Hematopoietic multipotent progenitor cell treated with erythropoietin and hydrocortisone succinate and interleukin-3 and kit ligand, for 4 days (in vitro differentiated cells): ENCODE measurements around the gene ZNF22.

ENCODE experiments used
- DNase-seq: peaks from one replicate; pipeline ENCODE4 v3.0.0-alpha.2; 2015

Gene ZNF22

DNA sequence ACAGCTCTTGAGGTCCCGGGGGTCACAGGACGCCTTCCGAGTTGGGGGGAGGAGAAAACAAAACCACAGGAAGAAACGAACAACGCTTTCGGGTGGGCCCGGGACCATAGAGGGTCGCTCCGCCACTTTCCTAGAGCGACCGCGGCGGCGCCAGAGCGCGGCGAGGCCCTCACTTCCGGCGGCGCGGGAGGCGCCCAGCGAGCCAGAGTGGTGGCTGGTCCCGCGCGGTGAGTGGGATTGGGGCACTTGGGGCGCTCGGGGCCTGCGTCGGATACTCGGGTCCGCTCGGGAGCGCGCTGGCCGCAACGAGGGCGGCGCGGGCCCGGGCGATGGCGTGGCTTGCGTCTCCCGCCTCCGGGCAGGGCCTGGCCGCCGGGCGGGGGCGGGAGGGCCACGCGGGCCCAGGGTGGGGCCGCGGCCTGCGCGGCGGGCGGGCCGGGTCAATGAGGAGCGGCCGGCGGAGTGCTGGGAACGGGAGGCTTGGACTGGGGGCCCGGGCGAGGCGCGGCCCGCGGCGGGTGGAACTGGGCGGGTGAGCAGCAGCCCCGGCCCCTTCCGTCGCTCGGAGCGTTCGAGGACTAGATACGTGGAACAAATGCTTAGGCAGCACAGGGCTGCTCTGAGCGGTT is at the start of gene ZNF22:
Gene ZNF22, plus strand, starts transcription at position 172 of the 629 bp plus-strand sequence. CDS start 2,446 bp downstream, outside the sequence.
- DNase-seq: peak; percentile 92

DNA sequence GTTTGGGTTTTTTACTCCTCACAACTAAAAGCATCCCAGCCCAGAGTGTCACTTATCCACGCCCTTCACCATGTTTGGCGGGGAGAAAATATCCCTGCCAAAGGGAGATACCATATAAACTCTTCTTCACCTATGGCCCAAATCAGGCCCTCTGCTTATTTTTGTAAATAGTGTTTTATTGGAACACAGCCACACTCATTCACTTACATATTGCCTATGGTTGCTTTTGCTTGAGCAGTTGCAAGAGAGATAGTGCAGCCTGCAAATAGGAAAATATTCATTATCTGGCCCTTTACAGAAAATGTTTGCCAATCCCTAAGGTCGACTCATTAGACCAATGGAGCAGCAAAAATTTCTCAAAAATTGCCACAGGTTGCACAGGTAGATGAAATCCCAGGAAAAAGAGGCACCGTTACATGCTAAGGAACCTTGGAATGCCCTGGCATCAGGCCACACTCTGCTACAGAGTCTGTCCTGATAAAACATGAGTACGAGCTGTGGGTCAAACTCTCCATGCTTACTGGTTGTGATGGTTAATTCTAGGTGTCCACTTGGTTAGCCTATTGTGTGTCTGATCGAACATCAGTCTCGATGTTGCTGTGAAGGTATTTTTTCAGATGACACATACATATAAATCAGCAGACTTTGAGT is 49.0 kb upstream of the ZNF22 start:
- no peak for DNase-seq

DNA sequence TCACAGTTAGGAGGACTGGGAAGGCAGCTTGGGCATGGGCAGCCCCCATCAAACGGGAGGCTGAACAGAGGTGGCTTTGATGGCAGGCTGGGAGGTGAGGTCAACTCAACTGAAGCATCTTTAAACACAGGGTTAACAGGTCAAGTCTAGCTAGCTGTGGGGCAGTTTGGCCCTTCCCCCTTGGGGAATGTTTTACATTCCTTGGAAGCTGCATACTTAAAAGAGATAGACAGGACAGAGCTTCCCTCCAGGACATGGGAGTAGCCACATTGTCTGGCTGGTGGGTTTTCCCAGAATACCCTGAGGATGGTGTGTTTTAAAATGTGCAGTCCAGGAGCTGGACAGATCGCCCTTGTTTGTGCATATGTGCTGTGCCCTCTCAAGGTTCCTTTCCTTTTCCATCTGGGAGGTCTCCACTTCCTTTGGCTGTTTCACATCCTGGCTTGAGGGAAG is 47.9 kb upstream of the ZNF22 start:
- no peak for DNase-seq

DNA sequence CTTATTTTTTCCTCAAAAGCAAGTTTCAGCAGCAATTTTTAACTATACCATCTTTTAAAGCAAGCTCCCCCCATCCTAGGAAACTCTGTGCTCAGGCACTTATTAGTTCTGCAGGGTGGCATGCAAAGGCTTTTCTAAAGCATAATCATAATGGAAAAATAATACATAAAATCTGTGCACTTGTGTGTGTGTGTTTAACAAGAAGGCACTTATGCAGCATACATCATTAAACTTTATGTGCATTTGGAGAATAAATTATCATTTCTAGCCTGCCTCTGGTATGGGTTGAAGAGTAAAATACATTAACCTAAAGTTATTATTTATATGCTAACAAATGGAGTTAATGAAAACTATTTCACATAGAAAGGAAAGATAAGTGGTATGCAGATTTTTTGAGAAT is 46.7 kb upstream of the ZNF22 start:
- DNase-seq: no peak

DNA sequence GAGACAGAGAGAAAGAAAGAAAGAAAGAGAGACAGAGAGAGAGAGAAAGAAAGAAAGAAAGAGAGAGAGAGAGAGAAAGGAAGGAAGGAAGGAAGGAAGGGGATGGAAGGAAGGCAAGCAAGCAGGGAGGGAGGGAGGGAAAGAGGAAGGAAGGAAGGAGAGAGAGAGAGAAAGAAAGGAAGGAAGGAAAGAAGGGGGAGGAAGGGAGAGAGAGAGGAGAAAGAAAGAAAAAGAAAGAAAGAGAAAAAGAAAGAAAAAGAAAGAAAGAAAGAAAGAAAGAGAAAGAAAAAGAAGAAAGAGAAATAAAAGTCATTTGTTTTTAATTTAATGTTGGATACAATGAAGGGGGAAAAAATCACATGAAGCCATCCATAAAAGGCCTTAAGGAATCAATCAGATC is 45.8 kb upstream of the ZNF22 start:
- no peak for DNase-seq

DNA sequence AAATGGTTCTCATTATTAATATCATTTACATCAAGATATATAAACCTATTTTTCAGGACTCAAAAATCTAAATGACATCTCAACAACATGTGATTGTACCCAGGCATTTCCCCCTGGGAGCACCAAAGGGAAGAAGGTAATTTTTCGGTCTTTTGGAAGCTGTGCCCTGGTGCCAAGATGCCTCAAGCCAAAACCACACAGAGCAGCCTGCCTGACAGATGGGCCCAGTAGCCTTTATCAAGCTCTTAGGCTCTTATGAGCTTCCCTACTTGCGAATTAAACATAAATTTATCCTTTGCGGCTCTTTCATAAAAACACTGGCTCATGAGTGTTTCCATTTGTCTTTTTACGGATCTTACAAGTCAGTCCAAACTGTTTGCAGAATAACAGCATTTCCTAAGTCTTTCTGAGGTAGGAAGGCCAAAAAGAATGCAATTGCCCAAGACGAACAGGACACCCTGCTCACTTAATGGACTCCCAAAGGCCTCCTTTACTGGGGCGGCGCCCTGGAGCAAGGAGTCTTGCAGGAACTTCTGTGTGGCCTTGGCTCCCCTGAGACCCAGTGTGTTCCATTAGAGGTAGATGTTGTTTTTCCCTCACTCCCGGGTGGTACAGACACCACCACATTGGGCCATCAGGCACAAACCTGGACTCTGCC is 45.2 kb upstream of the ZNF22 start:
- no peak for DNase-seq

DNA sequence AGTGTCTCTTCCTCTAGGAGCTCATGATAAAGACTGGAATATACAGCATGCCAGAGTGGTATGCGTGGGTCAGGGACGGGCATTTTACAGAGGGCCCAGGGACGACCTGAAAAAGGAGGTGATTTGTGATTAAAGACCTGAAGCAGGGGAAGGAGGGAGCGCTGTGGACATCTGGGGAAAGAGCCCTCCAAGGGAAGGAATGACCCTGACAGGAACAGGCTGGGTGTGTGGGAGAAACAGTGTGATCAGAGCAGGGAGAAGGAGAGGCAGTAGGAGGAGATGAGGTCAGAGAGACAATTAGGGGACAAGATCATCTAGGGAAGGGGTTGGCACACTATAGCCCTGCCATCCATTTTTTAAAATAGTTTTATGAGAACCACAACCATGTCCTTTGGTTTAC is 44.5 kb upstream of the ZNF22 start:
- DNase-seq: no peak

DNA sequence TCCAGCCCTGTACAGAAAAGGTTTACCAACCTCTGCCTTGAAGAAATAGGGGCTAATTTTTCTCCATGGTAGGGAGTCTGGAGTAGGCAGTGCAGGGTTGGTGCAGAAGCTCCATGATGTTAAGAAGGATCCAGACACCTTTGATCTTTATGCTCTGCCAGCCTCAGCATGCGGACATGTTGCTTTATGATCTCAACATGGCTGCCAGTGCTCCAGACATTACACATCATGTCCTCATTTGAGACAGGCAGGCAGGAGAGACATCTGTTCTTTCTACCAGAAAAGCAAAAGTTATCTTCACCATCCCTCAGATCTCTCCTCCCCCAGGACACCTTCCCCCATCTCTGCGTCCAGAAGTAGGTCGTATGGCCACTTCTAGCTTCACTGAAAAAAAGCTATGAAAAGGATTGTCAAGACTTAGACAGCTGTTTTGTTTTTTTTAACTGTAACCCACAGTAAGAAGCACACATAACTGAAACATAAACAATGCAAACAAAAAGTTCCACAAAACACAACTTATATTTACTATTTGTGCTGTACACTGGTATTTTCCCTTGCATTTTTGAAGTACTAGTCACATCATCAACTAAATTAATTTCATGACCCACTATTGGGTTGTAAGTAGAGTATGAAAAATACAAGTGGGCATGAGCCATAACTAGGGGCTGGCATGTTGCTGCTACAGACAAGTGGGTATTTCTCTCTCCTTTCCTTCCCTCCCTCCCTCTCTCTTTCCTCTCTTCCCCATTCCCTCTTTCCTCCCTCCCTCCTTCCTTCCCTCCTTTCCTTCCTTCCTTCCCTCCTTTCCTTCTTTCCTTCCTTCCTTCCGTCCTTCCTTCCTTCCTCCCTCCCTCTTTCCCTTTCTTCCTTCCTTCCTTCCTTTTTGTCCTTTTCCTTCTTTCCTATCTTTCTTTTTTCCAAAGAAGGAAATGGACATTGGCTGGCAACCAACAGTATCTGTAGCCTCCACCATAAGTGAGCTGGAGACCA is 43.7 kb upstream of the ZNF22 start:
- DNase-seq: no peak

DNA sequence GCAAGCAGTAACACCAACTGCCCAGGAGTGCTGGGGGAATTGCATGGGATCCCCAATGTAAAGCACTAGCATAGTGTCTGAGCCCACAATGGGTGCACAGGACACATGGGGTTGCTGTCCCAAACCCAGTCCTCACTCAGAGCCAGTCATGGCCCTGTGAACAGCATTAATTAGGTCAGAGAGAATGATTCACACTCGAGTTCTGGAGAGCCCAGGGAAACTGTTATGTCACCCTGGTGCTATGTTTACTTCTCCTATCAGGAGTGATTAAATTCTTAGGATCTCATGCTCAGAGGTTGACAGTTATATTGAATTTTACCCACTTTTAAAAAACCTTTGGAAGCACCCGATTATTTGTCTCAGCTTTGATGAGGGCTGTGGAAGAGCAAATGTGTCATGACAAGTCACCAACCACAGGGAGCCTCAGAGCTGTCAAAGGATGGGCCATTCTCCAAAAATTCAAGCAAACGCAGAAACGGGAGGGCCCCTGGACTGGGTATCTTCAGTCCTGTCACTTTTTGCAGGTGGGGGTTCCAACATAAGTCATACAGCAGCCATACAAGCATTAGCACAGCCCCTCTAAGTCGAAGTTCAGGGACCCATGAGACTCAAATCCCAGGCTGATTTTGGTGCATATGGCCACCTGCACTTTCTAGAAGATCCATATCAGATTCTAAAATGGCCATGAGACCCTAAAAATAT is 42.4 kb upstream of the ZNF22 start:
- DNase-seq: no peak

DNA sequence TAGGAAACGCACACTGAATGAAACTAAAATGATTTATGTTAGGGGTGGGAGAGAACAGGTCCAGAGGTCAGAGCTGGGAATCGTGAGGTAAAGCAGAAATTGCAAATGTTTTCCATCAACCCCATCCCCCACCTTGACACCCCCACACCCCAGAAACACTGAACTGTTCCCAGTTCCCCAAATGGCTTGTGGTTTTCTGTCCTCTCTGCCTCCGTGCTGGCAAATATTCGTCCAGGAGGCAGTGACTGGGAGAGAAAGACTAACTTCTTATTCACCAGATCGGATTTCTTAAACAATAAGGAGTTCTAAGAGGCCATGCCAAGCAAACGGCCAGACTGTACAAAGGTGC is 41.9 kb upstream of the ZNF22 start:
- DNase-seq: no peak

DNA sequence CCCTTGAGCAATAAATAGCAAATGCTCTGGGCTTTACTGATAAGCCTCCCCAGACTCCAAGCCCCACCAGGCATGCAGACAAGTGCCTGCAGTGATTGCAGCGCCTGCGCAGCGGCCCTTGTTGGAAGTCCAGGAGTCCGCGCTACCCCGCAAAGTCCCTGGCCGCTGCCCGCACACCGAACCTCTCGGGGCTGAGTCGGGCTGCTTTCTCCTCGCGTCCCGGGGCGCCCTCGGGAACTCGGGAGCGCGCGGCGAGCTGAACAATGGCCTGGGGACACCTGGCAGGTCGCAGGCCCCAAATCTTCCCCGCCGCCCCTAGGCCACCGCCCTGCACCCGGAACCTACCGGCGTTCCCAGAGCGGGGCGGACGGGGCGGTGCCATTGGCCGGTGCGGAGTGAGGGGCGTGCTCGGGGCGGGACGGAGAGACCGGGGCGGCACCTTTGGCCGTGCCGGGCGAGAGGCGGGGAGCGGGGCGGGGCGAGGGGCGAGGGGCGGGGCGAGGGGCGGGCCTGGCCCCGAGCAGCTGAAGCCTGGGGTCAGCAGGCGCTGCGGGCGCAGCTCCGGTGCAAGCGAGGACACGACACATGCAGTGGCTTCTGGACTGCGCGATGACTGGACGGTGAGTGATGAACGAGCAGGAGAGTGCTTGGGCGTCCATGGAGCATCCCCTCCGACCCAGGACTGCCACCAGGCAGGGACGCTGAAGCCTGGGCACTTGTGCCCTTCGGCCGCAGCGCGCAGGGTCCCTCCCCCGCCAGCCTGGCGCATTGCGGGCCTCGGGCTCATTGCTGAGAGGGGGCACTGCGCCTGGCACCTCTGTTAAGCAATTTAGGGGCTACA is 41.3 kb upstream of the ZNF22 start, which contains the start of gene RASSF4:
Gene RASSF4, plus strand, starts transcription at position 556 of the 841 bp plus-strand sequence. CDS start 10,401 bp downstream, outside the sequence.
- peak; percentile 94 for DNase-seq

DNA sequence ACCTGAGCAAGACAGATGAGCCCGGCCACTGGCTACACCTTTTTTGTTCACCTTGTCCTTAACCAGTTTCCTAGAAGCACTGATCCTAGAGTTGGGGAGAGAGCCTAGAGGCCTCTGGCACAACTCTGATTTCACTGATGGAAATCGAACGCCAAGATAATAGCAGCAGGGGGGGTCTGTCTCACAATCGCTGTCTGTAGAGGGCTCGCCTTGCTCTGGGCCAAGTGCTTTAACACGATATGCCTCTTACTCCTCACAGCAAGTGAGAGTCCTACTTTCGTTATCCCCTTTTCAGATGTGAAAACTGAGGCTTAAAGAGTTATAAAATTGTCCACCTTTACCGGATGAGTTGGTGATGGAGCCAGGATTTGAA is 40.6 kb upstream of the ZNF22 start:
- no peak for DNase-seq

DNA sequence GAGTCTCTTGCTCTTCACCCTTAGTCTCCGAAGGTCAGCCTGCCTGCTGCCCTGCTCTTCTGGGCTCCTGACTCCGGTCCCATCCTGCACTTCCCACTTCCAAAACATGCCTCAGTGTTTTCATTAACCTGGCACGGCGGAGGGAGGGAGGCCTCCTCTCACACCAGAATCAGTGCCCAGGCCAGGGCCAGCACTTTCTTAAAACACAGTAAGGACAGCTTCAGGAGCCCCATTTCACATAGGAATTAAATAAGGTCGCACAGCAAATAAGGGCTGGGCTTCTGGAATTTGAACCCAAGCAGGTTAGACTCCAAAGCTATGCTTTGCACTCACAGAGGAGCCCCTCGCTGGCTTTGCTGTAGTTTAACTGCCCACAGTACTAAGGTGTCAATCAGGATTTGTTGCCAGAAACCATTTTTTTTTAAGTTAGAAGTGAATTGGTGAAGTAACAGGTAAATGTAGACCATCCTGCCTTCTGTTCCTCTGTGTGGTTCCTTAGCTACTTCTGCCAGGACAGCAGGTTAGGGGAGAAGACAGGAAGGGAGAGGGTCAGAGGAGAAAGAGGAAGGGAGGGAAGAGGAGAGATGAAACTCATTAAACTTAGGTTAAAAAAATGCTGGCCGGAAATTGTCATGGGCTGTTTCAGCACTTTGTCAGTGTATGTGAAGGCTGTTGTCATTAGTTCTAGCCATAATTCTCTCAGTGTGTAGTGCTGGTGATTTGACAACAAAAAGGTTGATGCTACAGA is 40.1 kb upstream of the ZNF22 start:
- DNase-seq: no peak

DNA sequence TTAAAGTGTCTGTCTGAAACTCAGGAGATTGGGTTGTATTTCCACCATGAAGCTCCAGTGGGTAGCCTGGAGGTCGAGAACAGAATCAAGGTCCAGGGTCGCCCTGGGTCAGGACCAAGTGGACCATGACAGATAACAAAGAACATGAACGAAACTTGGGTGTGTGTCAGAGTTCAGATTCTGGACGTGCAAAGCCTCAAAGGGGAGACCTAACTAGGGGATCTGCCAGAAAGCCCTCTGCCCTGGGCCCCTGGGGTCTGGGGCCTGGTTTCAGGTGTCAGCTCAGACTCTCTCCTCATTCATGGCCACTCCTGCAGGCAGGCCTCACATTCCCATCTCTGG is 39.5 kb upstream of the ZNF22 start:
- no peak for DNase-seq

DNA sequence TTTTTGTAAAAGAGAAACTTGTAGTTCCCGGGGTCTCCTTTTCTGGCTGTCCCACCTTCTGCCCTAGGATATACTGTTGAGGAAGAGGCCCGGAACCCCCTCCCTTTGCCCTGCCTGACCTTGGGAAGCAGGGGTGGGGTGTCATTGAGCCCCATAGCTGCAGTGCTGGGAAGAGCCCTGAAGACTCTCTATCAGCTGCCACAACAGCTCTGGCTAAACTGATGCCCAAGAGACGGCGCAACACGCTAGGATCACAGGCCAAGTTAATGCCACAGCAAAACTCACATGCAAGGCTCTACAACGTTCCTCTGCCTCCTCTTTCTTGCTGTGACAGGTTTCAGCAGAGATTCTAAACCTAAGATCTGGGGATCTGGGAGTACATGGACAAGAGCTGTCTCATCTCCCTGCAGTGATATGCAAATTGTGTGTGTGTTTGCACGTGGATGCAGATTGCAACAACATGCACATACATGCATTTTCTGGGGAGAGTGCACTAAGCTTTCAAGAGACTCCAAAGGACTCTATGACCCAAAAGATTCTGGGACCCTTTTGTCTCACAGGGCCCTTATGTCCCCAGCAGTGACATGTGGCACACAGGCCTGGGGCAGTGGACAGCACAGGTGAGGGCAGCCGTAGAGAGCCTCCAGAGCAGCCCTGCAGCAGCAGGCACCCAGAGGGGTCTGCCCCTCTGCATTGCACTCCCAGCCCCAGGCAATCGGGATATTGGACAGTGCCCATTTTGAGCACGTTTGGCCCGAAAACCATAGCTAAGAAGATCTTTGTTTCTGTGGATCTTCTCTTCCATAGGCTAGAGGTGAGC is 38.6 kb upstream of the ZNF22 start:
- no peak for DNase-seq

DNA sequence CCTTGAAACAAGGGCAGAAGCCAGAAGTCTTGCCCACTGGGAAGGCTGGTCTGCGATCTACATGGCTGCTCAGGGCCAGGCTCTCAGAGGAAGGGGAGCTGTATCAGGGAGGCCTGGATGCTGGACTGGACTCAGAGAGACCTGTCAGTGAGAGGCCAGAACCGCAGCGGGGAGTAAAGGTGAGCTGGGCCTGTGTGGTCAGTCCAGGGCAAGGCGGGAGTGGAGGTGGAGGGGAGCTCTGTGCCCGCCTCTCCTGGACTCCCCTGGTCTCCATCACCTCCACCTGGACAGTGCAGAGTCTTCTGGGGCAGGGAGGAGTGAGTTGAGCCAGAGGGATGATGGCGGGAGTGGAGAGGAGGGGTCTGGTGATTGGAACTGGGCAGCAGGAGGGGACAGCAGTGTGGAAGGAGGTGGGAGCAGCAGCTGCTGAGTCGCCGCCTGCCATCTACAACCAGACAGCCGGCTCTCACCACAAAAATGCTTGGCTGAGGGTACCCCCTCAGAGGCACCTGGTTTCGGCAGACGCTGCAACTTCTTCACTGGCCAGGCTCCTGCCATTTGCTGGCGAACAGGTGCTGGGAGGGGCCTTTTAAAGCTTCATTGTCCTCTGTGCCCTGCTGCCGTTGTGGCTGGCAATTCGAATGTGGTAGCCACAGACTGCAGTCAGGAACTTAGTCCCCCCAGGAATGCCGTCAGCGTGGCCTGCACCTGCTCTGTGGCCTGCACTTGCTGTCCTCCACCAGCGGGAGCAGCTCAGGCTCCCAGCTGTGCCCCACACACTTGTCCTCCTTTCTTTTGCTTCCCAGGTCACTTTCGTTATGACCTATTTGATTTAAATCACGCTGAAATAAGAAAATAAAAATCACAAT is 37.6 kb upstream of the ZNF22 start:
- no peak for DNase-seq

DNA sequence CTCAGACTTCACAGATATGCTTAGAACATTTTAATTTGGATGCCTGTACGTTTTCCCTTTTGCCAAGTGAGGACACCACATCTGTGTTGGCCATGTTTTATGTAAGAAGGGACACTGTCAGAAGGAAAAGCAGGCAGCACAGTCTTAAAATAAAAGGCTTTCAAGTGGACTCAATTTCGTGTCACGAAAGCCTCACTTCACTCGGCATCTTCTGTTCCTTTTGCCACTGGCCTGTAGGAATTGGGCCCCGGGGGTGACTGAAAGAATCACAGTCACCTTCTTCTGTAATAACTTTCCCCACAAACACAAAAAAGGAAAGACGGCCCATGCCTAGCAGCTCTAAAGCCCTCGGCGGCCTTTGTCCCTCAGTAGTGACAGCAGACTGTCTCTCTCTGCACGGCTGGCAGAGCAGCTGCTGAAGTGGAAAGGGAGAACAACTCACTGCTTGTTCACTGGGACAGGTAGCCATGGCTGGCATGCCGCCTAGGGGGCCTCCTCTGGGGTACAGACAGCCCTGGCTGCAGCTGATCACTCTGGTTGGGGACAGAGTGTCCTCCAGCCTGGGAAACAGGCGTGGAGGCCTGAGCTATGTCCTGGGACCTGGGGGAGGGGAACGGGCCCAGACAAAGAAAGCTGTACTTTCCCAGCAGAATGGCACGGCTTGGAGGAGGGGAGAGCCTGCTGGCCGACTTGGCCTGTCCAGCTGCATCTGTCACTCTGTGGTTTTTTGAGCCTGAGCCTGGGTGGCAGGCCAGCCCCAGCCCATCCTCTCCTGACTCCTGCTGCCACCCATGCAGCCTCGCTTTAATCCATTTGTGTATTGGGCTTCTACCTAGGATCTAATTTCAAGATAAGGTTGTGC is 36.7 kb upstream of the ZNF22 start:
- no peak for DNase-seq

DNA sequence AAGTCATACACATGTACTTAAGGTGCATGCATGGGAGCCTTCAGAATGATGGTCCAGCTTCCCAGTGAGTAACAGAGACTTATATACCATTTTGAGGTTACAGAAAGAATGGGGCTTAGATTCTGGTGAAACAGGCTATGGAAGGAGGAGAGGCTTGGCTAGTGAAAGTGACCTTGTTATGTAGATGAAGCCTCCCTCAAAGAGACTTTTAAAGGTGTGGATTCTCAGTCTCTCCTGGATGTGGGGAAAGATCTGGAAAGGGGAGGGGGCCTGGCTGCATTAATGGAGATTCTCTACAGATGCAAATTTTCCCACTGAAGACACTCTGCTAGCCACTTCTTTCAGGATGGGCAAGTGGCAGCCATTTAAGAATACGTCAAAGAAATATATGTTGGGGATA is 35.6 kb upstream of the ZNF22 start:
- DNase-seq: no peak
